Embryonic facial prominence (tissue), 1 donor: ENCODE results near the gene F10.

ENCODE experiments used
- DNase-seq: peaks from one replicate; pipeline ENCODE4 v3.0.0-alpha.2; 2016; ENCODE audit errors: extremely low spot score

F10 gene

DNA sequence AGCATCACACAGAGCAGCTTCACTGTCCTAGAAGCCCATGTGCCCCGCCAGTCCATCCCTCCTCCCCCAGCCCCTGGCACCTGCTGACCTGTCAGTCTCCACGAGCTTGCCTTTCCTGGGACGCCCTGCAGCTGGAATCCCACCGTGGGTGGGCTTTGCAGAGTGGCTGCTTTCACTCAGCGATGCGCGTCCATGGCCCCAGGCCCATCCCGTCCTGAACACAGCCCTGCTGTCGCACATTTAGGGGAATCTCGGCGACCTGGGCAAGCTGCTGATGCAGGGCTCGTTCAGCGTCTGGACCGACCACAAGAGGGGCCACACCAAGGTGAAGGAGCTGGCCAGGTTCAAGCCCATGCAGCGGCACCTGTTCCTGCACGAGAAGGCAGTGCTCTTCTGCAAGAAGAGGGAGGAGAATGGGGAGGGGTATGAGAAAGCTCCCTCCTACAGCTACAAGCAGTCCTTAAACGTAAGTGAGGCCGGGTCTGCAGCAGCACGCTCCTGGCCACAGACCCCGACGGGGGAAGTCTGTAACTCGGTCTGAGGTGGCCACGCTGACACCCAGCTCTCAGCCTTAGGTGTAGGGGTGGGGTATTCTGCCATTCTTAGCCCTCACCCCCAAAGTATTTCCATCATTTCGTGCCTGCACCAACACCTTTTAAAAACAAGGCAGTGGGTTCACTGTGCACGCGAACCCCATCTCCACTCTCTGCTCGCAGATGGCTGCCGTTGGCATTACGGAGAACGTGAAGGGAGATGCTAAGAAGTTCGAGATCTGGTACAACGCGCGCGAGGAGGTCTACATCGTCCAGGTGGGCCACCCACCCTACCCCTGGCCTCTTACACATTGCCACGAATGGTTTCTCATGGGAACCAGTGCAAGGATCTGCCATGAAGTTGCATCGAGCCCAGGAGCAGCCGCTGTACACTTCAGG is 35.3 kb upstream of the F10 start:
- no peak for DNase-seq

DNA sequence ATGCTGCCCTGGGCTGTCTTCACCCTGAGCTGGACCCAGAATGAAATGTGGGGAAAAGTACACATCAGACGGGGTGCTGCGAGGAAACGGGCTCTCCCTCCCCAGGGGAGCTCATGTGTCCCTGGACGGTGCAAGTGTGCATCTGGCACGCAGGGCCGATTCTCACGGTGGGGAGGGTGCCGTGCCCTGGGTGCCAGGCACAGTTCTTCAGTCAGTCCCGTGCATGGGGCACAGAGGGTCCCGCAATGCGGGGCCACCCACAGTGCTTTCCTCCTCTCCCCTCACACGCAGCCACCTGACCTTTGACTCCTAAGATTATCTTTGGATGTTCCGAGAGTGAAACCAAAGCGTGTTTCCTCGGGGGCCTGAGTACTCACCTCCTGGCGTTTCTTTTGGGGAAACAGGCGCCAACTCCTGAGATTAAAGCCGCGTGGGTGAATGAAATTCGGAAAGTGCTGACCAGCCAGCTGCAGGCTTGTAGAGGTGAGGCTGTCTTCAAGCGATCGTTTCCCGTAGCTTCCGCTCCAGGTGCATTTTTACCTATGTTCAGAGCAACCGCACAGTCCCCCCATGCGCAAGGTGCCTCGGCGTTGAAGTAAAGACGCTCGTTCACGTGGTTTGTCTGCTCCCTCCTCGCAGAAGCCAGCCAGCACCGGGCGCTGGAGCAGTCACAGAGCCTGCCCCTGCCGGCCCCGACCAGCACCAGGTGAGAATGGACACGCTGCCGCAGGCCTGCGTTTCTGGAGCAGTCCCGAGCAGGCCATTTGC is 34.5 kb upstream of the F10 start:
- no peak for DNase-seq

GRCh38 chr13:113088691-113089020 is 33.9 kb upstream of the F10 start:
- no peak for DNase-seq

DNA sequence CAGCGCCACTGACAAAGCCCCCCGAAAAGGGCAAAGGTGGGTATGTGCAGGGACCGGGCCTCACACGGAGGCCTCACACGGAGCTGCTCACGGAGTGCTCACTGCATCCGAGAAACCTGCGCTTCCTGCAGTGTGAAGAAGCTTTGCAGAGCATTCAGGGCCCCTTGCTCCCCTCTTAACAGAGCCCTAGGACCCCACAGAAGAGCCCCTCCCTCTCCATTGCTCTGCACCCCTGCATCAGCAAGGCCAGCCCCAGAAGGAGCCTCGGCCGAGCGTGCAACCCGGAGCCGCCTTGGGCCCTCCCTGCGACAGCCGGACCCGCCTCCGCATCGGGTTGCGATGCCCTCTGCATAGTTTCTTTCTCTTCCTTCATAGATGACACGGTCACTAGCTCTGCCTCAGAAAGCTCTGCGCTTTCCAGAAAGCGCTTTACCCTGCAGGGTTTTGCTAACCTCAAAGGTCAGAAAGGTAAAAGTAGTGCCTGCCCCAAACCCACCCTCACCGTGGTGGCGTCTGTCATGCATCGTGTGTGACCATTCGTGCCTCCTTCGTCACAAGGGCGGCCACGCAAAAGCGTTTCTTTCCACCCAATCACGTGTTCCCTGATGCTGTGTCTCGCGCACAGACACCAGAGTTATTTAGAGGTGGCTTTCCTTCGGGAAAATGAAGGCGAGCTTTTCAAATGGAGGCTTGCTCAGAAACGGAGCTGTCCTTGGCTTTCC is 32.7 kb upstream of the F10 start:
- no peak for DNase-seq

DNA sequence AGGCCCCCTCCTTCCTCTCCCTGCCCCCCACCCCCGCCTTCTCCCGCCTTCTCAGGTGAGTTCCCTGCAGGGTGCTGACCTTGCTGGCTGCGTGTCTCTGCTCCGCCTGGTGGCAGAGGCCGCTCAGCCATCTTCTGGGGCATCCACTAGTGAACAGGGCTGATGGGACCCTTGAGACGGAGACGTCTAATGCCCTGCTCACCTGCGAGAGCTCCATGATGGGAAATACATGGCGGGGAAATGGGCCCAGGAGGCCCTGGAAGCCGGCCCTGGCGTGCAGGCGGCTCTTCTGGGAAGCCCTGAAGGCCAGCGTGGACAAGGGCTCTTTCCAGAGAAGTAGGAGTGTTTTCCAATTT is 32.2 kb upstream of the F10 start:
- DNase-seq, result no peak

DNA sequence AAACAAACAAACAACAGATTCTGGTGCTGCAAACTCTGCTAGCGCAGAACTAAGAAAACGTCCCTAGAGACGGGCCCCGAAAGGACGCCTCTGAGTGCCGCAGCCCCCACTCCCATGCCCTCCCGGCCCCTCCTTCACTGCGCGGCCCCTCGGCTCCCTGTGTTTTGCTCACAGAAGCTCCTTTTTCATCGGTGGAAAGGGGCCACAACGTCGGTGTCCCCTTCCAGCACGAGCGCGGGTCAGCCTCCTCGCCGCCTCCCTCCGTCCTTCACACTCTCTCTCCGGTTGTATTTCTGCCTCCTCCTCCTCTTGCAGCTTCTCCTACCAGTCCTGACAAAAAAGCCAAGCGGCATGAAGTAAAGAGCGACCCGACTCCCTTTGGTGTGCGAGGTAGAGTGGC is 31.8 kb upstream of the F10 start:
- no peak for DNase-seq

DNA sequence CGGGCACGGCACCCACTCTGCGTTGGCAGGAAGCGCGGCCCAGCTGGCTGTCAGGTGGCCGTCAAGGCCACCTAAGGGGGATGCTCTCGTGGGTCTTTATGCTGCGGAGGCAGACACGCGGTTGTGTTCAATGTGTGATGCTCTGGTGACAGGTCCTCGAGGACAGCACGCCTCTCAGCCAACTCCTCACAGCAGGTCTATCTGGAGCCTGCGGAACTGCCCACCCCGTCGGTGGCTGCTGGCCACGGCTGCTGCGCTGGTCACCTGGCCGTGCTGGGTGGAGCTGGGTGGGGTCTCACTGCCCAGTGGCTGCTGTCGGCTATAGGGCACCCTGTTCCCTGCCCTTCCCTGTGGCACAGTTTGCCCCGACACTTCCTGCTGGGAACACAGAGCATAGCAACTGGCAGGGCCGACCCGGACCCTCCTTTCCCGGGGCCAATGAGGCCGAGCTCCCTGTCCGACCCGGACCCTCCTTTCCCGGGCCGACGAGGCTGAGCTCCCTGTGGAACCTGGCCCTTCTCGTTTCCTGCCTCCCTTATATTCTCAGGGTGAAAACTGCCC is 31.3 kb upstream of the F10 start:
- DNase-seq, result no peak

DNA sequence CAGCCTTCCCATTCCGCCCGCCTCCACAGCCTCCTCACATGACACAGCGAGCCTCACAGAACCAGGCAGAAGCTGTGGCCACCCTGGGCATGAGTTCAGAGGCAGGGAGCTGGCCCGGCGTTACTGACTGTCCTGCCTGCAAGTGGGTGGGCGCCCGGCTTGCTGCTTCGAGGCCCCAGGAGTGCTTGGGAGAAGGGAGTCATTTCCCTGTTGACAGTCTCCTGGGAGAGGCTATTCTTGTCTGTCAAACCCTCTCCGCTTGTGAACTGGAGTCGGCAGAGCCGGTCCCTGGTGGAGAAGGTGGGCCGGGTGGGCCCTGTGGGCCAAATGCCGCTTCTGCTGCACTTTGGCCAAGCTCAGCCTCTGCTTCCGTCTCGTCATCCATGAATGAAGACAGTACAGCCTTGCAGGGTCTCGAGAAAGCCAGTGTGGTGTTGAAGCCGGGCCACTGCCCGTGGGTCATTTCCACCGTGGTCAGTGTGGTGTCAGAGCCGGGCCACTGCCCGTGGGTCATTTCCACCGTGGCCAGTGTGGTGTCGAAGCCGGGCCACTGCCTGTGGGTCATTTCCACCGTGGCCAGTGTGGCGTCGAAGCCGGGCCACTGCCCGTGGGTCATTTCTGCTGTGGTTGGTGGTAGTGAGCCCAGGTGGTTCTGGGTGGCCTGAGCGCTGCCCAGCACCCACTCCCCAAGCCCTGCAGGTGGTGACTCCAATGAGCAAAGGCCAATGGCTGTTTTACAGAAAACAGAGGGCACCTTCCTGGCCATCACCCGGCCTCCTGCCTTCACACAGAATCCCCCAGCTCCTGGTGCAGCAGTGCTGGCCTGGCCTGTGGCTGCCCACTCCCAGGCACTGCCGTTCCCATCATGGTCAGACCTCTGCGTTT is 30.5 kb upstream of the F10 start:
- DNase-seq, result no peak

- no peak for DNase-seq
Observed at GRCh38 chr13:113092776-113093579, 29.6 kb upstream of the F10 start.

DNA sequence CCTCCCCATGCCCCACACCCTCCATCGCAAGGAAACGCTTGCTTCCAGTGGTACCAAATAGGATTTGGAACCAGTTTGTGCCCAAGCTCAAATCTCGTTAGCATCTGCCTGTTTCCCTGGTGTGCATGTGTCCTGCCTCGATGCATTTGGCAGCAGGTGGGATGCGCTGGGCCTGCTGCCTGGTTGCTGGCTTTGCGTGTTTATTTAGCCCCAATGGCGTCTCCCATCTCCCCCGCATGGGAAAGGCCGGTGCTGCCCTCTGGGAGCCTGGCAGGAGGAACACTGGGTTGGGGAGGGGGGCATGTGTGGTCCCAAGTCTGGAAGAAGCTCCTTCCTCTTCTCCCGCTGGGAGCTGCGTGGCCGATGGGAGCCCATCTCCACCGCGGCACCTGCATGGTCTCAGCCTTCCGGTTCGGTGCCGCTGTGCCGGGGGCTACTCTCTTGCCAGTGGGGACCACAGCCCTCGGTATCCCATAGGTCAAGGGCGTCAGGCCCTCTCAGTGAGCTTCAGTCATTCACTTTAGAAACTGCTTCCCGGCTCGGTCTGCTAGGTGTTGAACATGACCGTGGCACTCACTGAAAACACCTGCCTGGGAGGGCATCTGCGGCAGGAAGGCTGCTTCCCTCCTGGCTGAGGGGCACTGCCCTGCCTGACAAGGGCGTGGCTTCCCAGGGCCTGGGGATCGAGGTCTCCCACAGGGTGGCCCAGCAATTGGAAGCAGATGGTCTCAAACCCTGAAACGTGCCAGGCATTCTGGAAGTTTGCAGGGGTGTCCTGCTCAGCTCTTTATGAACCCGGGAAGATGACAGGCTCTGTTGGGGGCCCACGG is 28.8 kb upstream of the F10 start:
- no peak for DNase-seq

DNA sequence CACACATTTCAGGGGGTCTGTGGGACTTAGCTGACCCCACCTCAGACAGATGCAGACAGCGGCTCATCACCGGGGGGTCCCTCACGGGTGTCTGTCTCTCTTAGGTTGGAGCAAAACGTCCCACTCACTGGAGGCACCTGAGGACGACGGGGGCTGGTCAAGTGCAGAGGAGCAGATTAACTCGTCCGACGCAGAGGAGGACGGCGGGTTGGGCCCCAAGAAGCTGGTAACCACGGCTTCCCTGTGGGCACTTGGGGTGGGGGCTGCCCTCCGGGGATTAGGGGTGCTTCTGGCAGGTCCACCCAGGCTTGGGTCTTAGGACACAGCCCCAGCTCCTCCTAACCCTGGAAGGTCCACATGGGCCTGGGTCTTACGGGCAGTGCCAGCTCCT is 28.2 kb upstream of the F10 start:
- no peak for DNase-seq

GRCh38 chr13:113095146-113096051 is 27.2 kb upstream of the F10 start:
- DNase-seq, result no peak

- no peak for DNase-seq
Observed at GRCh38 chr13:113096052-113096744, 26.4 kb upstream of the F10 start.

DNA sequence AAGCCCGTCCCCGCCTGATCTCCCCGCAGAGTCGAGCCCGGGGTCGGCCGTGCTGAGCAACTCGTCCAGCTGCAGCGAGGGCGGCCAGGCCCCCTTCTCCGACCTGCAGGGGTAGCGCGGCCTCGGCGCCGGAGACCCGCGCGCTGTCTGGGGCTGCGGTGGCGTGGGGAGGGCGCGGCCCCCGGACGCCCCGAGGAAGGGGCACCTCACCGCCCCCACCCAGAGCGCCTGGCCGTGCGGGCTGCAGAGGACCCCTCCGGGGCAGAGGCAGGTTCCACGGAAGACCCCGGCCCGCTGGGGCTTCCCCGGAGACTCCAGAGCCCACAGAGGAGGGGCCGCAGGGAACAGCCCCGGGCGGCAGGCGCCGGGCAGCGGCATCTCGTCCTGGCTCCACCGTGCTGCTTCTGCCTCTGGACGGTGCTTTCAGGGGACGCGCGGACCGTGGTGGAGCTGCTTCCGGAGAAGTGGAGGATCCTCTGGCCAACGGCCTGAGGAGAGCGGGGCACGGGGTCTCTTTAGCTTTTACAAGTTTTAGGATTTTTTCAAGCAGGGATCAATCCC is 25.8 kb upstream of the F10 start:
- DNase-seq, result no peak

DNA sequence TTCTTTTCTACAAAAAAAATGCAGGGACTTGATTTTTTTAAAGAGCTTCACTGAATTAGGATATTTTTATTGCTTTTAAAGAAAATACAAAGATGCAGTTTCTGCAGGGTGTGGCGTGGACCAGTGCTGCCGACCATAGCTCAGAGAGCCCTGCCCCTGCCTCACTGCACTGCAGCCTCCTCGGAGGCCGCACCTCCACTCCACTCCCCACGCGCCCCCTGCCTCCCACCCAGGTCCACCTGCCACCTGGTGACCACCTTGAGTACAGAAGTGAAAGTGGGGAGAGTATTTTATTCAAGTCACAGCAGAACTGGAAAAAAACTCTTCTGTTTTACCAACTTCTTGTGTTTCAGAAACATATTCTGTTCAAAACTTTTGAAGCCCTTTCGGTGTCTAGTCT is 24.9 kb upstream of the F10 start:
- DNase-seq, result no peak

DNA sequence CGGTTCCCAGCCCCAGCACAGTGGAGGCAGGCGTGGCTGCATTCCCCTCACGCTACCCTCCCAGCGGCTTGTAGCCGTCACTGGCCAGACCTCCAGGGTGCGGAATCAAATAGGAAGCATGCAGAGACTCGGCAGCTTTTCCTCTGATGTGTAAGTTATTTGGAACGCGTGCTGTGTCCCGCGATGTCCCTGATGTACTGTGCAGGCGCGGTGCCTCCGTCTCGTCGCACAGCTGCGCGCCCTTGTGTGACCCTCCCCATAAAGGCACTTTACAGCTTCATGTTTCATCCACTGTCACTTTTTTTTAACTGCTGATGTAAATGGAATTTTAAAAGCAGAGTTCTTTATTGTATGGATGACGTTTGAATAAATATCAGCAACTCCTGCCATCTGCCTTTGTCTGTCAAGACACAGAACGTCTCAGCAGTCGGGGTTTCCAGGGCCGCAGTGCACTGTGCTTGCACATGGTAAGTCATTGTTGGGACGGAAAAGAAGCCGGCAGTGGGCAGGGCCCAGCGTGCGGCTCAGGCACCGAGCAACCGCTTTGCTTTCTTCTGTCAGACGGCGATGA is 24.4 kb upstream of the F10 start:
- DNase-seq, result no peak

GRCh38 chr13:113099142-113099541 is 23.5 kb upstream of the F10 start:
- no peak for DNase-seq
